K562 (cell line): ENCODE data around the gene CSNK1G1. TPM values are rescaled to one million over a fixed set of nuclear protein-coding genes. Genes with fewer than 3 reads are reported as not detected.
A peak's percentile ranks its signal among the peaks of the same experiment; 100 is the strongest.

ENCODE experiments used
- BHLHE40 ChIP-seq: IDR thresholded peaks from 2 replicates; pipeline ENCODE4 v1.6.1; 2011; ENCODE audit warnings: low read length, improper control_type of control experiment
- CREB3L1 ChIP-seq: fragments of 450-650 bp; IDR thresholded peaks from 2 replicates; pipeline ENCODE4 v1.6.1; 2014; ENCODE audit warnings: low read depth, mild to moderate bottlenecking, moderate library complexity, borderline replicate concordance
- DMBX1 ChIP-seq: fragments of 250-450 bp; sonication (Bioruptor Pico); IDR thresholded peaks from 2 replicates; pipeline ENCODE4 v1.8.0; 2022; ENCODE audit warnings: inconsistent platforms, mild to moderate bottlenecking, moderate library complexity, borderline replicate concordance
- ELK1 ChIP-seq: sonication (generic); formaldehyde crosslinking; IDR thresholded peaks from 2 replicates; pipeline ENCODE4 v1.8.1; 2022; ENCODE audit warnings: missing genetic modification reagents
- HMG20B ChIP-seq: fragments of 250-450 bp; sonication (Bioruptor Pico); IDR thresholded peaks from 2 replicates; pipeline ENCODE4 v1.5.0; 2021; ENCODE audit warnings: mild to moderate bottlenecking
- NR4A1 ChIP-seq, 2 experiments: fragments of 250-450 bp in 1 of 2; fragments of 450-650 bp in 1 of 2; sonication (Bioruptor Pico) in 1 of 2; IDR thresholded peaks; 2 replicates each; pipeline versions ENCODE4 v1.4.0 to v1.6.1; 2016 to 2020; ENCODE audit warnings: mild to moderate bottlenecking in 2 of 2, missing compliant biosample characterization in 1 of 2, missing genetic modification characterization in 1 of 2, moderate library complexity in 1 of 2
- PKNOX1 ChIP-seq: fragments of 450-650 bp; IDR thresholded peaks from 2 replicates; pipeline ENCODE4 v1.6.1; 2016
- SMARCA5 ChIP-seq: fragments of 450-650 bp; IDR thresholded peaks from 2 replicates; pipeline ENCODE4 v1.6.1; 2016
- SMC3 ChIP-seq: conservative IDR thresholded peaks from 2 replicates; pipeline ENCODE4 v1.6.1; 2011; ENCODE audit warnings: low read depth, low read length, improper control_type of control experiment; ENCODE audit not compliant: insufficient read depth
- TAF15 ChIP-seq: fragments of 200-400 bp; formaldehyde crosslinking; IDR thresholded peaks from 2 replicates; pipeline ENCODE4 v1.6.1; 2017; ENCODE audit warnings: mild to moderate bottlenecking, low read depth, low read length, moderate library complexity
- U2AF1 ChIP-seq: fragments of 200-400 bp; formaldehyde crosslinking; optimal IDR thresholded peaks from 2 replicates; pipeline ENCODE3; 2017; ENCODE audit warnings: mild to moderate bottlenecking, low read depth, low read length, moderate library complexity
- ZNF282 ChIP-seq: sonication (generic); formaldehyde crosslinking; IDR thresholded peaks from 2 replicates; pipeline ENCODE4 v1.8.1; 2023; ENCODE audit warnings: missing genetic modification reagents
- ZNF655 ChIP-seq: fragments of 250-450 bp; sonication (Bioruptor Pico); IDR thresholded peaks from 2 replicates; pipeline ENCODE4 v1.5.0; 2021
- polyA plus RNA-seq, 8 experiments: library from polyadenylated mRNA; depleted of rRNA in 4 of 8; stranded (reverse) in 5 of 8; unstranded in 3 of 8; fragments of >200 nt; fragmentation: Nextera tagmentation in 2 of 8; fragmentation: Illumina TruSeq in 1 of 8; extraction: Ambion mirVana in 2 of 8; extraction: Trizol in 1 of 8; gene quantifications; 2 replicates each; pipeline versions ENCODE4 v1.2.1 to v1.2.3, GENCODE V29; 2011 to 2014; ENCODE audit warnings: inconsistent platforms in 1 of 8, missing spikeins in 1 of 8
- total RNA-seq, 7 experiments: library from RNA; depleted of rRNA in 6 of 7; stranded (reverse); fragments of >200 nt in 6 of 7; fragmentation: Illumina TruSeq in 2 of 7; extraction: Trizol in 2 of 7; gene quantifications; 2 replicates each; pipeline versions ENCODE4 v1.2.1 to v1.2.3, GENCODE V29; 2011 to 2021; ENCODE audit warnings: low replicate concordance in 1 of 7

The CSNK1G1 gene
- total and polyA plus RNA-seq, 9 of the 15 experiments (the other 6 are each of a cell fraction or from before 2014, with no cell fraction given) = 4.5 to 18.5 (median 9.5) TPM

GRCh38 chr15:64333986-64334929 is 21.7 kb downstream of the CSNK1G1 start (continued):
- no peak for TF ChIP-seq CREB3L1
- TF ChIP-seq NR4A1 (CRISPR knock-in tag; IDR thresholded peaks at IDR 0.05) = no peak
- no peak for TF ChIP-seq NR4A1 (tag; IDR thresholded peaks at IDR 0.05)
- no peak for TF ChIP-seq ELK1 (CRISPR knock-in tag)
- TF ChIP-seq ZNF655 (CRISPR knock-in tag) = no peak
- TF ChIP-seq HMG20B (CRISPR knock-in tag) = no peak
- TF ChIP-seq BHLHE40 = peak; percentile 59
- no peak for TF ChIP-seq SMC3
- TF ChIP-seq ZNF282 (CRISPR knock-in tag) = no peak
- TF ChIP-seq PKNOX1 = peak; percentile 60
- no peak for TF ChIP-seq SMARCA5
- TF ChIP-seq TAF15 = no peak
- no peak for TF ChIP-seq U2AF1
- no peak for TF ChIP-seq DMBX1 (CRISPR knock-in tag)
